Left ventricle myocardium superior (tissue), 1 donor: ENCODE measurements around the gene IFNE. TPM values are rescaled to one million over a fixed set of nuclear protein-coding genes. Genes with fewer than 3 reads are reported as not detected.
"Not testable (repeated sequence)": the region's sequence is repeated elsewhere in the genome, so short reads cannot be mapped to it uniquely, and the experiment has no call there.

Experiments used
- ATAC-seq: fragments of 200-7000 bp; cut with Tn5 transposase; one replicate; pipeline ENCODE4 v1.9.1; 2020; ENCODE audit warnings: mild to moderate bottlenecking, moderate library complexity
- DNase-seq: peaks from one replicate; pipeline ENCODE4 v3.0.0-alpha.2; 2020
- intact Hi-C: fragments of 100-400 bp; cut with micrococcal nuclease; formaldehyde crosslinking; loops from one replicate; pipeline ENCODE4 v1.11.0; 2022
- total RNA-seq: library from RNA; stranded (reverse); fragmentation: NEBNext Ultra II Directional; extraction: Animal tissue kit (Norgen Biotek cat#: 25700); gene quantifications from one replicate; pipeline ENCODE4 v1.2.1, GENCODE V29; 2021
- donor health status: DM: no; HTN: yes; CAD: no; lungs with severe emphysema.

The IFNE gene
- total RNA-seq, 1 donor from 2014 or later = not detected

DNA sequence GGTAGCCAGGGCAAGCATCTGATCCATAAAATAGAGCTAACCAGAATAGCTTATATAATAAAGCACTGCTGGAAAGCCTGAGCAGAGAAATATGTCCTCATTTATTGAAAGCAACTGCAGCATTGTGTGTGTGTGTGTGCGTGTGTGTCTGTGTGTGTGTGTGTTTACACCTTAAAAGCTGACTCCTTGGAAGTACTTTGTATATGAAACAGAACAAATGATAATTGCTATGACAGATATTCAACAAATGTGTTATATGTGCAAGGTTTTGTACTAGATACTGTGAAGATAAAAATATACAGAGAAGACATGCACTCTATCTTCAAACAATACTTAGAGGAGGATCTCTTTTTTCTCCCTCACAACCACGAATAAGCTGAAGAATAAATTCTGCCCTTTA, 22.0 kb upstream of the IFNE start:
- DNase-seq (no peak), ATAC-seq (no peak)
- intact Hi-C loops = no loop called here

GRCh38 chr9:21502586-21502985, 20.5 kb upstream of the IFNE start:
- no peak for DNase-seq
- ATAC-seq = no peak
- intact Hi-C loops = no loop called here

DNA sequence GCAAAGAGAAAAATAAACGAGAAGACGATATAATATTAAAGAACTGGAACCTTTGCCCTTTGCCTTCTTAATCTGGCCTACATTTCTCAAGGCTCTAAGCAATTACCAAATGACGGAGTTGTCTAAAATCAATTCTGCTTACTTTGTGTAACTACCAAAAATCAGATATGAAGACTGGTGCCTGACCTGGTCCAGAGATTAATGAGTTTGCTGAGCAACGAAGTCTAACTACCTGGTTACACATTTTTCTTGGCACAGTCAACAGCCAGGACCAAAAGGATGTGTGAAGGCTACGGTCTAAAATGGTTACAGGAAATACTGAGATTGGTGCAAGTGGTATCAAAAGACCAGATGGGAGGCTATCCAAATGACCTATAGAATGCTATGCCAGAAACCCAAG, 17.8 kb upstream of the IFNE start:
- ATAC-seq (no peak), DNase-seq (no peak)
- intact Hi-C loops = no loop called here

- intact Hi-C loops = no loop called here
- DNase-seq (no peak), ATAC-seq (no peak)
Observed at GRCh38 chr9:21491756-21492155, 9.6 kb upstream of the IFNE start.

DNA sequence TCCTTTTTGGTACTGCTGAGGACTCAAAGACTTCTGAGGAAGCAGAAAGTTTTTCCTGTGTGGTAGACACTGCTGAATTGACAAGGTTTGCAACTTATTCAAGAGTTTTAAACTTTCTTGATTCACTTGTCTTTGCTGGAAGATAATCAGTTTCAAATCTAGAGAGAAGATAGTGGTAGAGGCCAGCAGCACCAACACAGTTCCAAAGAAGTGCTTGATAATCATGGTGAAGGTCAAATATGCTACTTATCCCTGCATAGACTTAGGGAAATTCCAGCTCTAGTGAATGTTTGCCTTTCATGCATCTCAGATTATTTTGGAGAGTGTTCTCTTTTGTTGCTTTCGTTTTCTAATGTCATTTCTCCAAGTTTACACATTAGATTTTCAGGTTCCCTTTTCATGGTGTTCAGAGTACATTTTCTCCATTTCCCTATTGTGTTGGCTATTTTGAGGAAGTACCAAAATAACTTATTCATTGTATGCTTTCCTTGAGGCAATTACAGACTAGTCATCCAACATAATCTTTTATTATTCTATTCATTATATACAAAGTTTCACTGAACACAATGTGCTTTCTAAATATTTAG, 550 bp downstream of the IFNE start:
- intact Hi-C loops = no loop called here
- ATAC-seq (no peak), DNase-seq (no peak)

DNA sequence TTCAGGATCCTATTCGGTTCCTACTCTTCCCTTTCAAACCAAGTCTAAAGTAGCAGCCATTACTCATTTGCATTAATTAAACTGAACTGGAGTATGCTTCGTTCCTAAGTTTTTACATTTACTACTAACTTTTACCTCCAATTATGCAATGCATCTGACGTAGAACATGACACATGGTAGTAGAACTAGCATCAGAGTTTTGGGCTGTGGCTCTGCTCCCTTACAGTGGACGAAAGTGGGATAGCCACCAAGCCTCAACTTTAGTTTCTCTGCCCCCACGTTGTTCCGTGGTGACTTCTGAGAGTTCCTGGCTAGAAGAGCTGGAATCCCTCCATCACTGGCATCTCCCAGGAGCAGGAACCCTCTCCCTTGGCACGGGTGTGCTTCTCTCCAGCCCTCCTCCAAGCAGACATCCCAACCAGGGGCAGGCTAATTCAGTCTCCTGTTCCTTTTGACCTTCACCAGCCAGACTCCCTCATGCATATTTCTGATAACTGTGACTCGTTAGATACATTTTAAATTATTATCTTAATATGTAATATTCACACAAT, 2.9 kb downstream of the IFNE start:
- DNase-seq (no peak), ATAC-seq (no peak)
- intact Hi-C loops = no loop called here

DNA sequence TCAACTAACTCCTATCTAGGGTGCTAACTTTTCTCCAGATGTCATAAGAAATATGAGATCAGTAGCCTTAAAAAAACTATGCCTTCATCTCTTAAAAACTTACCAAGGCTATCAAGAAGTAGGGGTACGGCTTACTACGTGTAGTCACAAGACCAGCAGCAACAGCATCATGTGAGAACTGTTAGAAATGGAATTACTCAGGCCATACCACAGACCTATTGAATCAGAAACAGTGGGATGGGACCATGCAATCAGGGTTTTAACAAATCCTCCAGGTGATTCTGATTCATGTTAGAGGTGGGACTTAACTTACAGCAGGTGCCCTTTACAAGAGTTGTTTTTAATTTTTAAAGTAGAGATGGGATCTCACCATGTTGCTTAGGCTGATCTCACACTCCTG, 4.6 kb downstream of the IFNE start:
- intact Hi-C loops = no loop called here
- DNase-seq (no peak), ATAC-seq (no peak)

DNA sequence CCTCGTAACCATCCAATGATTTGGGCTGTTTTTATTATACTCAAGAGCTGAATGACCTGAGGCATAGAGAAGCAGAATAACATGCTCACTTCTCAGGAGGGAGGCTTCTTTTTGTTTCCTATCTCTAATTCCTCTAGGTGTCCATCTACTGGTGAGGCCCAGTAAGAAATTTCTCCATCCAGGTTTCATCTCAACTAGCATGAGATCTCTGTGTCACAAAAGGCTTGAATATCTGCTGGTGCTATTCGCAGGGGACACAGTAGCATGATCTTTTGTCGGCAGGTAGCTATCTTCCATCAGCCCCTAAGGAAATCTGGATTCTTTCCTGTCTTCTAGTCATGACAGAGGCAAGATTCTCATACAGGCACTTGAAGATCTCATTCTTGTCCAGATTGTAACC, 8.9 kb downstream of the IFNE start:
- DNase-seq = no peak
- ATAC-seq = no peak
- intact Hi-C loops = no loop called here

GRCh38 chr9:21470126-21470525, 12.0 kb downstream of the IFNE start:
- intact Hi-C loops = no loop called here
- DNase-seq (no peak), ATAC-seq (no peak)

DNA sequence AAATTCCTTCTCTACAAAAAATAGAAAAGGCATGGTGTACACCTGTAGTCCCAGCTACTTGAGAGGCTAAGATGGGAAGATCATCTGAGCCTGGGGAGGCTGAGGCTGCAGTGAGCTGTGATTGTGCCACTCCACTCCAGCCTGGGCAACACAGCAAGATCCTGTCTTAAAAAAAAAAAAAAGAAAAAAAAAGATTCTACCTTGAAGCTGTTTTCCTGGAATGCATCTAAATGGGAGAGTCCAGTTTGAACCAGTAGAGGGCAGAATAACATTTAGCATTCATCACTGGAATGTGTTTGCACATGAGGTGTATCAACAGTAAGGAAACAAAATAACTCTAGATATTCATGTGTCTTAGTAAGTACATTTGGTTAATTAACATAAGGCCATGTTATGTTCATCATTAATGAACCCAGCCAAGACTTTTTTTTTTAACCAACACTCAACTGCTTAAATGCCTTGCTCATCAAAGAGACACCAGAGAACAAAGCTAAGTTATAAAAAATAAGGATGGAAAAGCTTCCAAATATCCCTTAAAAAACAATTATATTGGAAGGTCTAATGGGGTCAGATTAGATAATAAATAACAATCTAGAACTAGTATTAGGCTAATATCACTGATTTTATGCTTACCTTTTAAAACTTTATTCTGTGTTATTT, 16.1 kb downstream of the IFNE start:
- intact Hi-C loops = no loop called here
- DNase-seq (no peak), ATAC-seq (no peak)

DNA sequence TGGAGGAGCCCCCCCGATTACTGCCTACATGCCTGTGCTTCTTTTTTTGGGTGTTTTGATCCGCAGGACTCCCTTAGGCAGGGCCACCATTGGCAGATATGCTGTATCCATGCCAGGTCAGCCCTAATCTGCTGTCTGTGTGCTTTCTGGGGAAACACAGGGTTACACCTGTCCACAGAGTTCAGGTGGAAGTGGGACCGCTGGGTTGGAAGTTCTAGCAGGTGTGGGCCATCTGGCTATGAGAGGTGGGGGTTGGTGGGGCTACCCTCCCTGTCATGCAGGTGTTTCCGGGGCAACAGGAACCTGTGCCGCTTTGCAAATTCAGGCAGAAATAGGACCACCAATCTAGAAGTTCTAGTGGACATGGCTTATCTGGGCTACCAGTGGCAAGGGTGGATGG, 17.0 kb downstream of the IFNE start:
- ATAC-seq (no peak), DNase-seq (no peak)
- intact Hi-C loops = no loop called here

DNA sequence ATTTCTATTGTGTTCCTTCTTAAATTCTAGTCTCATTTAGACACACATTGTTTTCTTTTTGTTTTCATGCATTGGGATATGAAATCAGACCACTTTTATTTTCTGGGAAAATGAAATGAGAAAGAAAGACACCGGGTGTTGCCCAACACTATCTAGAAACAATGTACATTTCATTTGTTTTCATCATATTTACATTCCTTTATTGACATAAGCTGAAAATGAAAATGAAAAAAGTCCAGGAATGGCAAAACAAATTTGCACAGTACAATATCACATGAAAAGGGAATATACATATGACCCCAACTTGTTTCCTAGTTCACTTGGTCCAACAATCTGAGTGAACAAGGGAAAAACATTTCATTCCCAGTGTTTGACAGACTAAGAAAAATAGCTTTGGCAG, 20.7 kb downstream of the IFNE start:
- ATAC-seq (no peak), DNase-seq (no peak)
- intact Hi-C loops = no loop called here

GRCh38 chr9:21455320-21455719, 26.8 kb downstream of the IFNE start:
- no peak for ATAC-seq

DNA sequence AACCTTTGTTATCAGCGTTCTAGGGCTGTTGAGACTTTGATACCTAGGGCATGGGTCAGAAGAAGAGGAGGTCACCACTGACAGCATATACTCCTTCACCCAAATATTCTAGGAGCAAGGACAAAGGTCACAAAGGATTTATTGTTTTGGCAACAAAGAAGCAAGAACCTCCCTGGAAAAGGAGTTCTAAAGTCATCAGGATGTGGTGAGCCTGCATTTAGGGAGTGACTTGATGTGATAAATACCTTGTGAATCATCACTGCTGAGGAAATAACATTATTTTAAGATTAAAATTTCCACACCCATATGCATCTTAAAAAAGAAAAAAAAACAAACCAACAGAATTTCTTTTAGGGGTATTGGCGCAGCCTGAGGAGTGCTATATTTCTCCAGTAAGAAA, 28.0 kb downstream of the IFNE start:
- ATAC-seq (no peak), DNase-seq (no peak)
- intact Hi-C loops = no loop called here

More at GRCh38 chr9:21455320-21455719, 26.8 kb downstream of the IFNE start:
- DNase-seq = no peak
- intact Hi-C loops = no loop called here

DNA sequence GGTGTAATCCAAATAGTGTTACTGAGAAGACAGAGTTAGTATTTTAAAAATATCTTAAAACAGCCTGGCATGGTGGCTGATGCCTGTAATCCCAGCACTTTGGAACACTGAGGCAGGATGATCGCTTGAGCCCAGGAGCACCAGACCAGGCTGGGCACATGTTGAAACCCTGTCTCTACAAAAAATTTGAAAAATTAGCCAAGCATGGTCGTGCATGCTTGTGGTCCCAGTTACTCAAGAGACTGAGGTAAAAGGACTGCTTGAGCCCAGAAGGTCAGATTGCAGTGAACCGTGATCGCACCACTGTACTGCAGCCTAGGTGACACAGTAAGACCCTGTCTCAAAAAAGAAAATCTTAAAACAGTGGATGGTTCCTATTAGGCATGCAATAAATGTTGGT, 29.4 kb downstream of the IFNE start:
- ATAC-seq (no peak), DNase-seq (no peak)
- intact Hi-C loops = no loop called here

- DNase-seq = no peak
- no peak for ATAC-seq
- intact Hi-C loops = no loop called here
Observed at GRCh38 chr9:21450733-21451394, 31.2 kb downstream of the IFNE start.

DNA sequence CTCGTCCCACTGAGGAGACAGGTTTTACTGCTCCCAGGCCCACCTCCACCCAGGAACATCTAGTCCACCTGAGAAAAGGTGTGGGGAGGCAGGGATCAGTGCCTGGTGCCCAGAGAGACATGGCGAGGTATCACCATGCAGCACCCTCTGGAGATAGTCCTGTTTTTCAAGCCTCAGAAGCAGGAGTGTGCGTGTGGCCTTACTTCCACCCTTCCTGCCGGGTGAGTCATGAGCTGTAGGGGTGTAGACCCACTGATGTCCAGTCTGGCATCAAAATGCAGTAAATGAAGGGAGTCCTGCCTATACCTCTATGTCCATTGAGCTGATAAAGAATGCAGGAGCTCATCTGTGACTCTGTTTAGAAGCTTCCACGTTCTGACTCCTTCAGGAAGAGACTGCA, 32.8 kb downstream of the IFNE start:
- intact Hi-C loops, DNase-seq, ATAC-seq: not testable (repeated sequence)

DNA sequence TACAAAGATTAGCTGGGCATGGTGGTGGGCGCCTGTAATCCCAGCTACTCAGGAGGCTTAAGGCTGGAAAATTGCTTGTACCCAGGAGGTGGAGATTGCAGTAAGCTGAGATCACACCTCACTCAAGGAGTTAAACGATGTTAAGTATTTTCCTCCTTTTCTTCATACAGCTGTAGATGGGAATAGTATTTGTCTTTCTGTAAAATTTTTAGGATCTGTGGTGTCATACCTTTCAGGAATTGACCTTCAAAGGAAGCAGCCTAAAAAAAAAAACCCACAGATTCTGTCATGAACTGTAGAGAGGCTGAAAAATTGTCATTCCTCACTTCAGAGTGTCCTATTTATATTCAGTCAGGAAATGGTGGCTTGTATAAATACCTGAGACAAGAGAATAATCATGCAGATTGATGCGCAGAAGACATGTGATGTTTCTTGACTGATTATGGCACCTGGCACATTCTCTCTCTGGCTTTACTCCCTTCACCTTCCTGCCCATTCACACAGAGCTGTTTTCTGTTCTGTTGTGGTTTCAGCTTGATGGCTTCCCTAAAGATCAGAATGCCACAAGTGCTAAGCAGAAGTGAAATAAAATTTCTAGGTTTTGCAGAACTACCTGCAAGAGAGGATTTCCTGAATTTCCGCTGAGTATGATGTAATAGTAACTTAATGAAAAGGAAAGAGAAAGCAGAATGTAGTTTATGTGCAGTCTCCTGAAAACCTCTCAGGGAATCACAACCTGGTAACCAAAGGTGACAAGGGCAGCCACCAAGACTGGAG, 38.1 kb downstream of the IFNE start:
- DNase-seq = no peak
- intact Hi-C loops = no loop called here
- ATAC-seq = no peak

- no peak for ATAC-seq
- intact Hi-C loops = no loop called here
- no peak for DNase-seq
Observed at GRCh38 chr9:21440139-21440538, 42.0 kb downstream of the IFNE start, which contains the start of gene IFNA1. TSS of gene IFNA1 (plus strand) at chr9:21440439. CDS start at chr9:21440508, 69 bp downstream.

DNA sequence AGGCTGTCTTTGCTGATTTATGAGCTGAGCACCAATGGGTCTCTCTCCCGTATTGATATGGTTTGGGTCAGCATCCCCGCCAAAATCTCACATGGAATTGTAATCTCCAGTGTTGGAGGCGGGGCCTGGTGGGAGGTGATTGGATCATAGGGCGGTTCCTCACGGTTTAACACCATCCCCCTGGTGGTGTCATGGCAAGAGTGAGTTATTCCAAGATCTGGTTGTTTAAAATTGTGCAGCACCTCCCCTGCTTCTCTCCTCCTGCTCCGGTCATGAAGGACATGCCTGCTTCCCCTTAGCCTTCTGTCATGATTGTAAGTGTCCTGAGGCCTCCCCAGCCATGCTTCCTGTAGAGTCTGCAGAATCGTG, 47.1 kb downstream of the IFNE start:
- intact Hi-C loops, DNase-seq, ATAC-seq: not testable (repeated sequence)
